HG03280 (cell line): Measurements from ENCODE around the gene SLC40A1.

Source experiments
- ATAC-seq: cut with Tn5 transposase; IDR thresholded peaks from one replicate; pipeline ENCODE4 v1.9.1; 2021; ENCODE audit warnings: mild to moderate bottlenecking, moderate library complexity; ENCODE audit not compliant: unreplicated experiment

SLC40A1 gene, protein sequence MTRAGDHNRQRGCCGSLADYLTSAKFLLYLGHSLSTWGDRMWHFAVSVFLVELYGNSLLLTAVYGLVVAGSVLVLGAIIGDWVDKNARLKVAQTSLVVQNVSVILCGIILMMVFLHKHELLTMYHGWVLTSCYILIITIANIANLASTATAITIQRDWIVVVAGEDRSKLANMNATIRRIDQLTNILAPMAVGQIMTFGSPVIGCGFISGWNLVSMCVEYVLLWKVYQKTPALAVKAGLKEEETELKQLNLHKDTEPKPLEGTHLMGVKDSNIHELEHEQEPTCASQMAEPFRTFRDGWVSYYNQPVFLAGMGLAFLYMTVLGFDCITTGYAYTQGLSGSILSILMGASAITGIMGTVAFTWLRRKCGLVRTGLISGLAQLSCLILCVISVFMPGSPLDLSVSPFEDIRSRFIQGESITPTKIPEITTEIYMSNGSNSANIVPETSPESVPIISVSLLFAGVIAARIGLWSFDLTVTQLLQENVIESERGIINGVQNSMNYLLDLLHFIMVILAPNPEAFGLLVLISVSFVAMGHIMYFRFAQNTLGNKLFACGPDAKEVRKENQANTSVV

DNA sequence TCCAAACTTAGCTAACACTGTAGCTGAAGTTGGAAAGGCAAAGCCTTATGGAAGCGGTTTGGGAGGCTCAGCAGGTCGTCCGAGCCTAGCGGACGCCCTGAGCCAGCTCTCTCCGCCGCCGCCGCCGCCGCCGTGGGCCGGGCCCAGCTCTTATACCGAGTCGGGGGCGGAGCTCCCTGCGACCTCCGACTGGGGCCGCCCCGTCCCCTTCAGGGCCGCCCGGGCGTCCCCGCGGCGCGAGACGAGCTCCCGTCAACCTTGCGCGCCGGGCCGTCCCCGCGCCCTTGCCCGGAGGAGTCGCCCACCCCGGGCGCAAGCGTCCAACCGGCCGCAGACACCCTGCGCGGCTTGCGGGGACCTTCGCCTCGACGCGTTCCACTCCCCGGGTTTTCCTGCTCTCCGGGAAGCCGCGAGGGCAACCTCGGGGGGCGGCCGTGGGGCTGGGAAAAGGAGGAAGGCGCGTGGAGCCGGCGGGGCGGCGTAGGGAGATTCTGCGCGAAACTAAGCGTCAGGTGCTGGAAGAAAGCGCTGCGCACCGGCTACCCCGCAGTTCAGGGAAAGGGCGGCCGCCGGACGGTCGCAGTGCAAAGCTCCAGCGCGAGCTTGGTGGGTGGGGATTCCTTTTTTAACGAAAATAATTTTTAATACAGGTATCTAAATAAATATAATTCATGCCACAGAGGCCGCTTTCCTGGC, at the start of gene SLC40A1:
Gene SLC40A1, minus strand, starts transcription at position 129 of the 696 bp plus-strand sequence. CDS start 326 bp downstream, outside the sequence.
- ATAC-seq, result peak; percentile 66

DNA sequence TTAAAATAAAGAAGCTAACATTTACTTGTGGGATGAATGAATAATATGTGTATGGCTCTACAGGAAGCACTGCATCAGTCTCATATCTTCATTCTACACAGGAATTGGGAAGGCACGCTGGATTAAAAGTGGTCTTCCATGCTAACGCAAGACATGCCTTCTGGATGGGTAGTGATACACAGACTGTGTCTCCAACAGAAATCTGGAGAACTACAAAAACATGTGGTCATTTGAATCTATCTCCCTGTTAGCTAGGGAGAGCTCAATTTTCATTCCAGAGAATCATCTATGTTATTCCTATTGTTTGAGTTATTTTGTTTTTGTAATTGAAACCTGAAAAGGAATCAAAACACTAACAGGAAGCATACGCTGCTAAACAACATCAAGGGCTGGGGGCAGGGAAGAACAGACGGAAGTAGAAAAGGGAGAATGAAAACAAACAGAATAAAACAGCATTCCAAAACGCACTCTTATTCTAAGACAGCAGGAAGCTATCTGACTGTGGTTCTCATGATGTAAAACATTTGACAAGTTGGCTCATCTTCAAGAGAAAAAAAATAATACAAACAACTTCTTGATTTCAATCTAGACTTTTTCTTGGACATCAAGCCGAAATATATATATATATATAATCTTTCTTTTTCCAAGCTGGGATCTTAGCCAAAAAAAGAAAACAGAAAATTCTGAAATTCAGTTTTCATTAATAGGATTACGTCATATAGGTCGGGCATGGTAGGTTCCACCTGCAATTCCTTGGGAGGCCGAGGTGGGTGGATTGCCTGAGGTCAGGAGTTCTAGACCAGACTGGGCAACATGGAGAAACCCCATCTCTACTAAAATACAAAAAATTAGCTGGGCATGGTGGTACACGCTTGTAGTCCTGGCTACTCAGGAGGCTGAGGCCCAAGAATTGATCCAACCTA, 49.2 kb upstream of the SLC40A1 start:
- no peak for ATAC-seq

DNA sequence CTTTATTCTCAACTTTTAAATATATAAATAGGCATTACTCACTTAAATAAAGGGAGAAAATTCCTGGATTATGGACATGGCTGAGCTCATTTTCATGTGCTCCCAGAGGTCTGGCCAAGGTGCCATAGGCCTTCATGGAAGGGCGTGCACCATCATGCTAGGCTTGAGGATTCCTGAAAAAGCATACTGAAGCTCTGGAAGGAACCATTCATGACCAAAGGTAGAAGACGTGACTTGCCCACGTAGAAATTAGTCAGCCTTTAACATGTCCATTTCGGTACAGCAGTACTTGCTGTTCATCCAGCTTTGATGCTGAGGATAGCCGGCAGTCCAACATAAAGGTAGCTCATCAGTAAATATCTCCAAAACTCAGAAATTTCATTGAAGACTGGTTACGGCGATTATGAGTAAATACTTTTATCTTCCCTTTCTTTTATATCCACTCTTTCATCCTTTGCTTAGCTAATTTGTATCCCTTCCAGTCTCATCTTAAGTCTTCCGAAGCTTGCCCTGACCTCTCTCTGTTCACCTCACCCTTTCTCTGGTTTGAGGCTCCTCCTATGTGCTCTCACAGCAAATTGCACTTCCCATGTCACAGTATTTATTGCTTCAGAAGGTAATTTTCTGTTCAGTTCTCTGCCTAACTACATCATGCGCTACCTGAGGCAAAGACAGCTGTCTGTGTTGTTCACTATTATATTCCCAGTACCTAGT, 48.4 kb upstream of the SLC40A1 start:
- ATAC-seq, result no peak

DNA sequence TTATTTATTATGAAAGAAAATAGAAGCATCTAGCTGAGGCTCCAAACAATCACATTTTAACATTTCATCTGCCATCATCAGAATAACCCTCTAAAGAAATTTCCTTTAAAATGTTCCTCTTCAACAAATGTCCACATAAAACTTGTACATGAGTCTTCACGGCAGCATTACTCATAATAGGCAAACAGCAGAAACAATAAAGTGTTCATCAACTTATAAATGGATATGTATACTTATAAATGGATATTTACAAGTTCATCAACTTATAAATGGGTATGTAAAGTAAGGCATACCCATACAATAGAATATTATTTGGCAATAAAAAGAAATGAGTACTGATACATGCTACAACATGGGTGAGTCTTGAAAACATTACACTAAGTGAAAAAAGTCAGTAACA, 47.2 kb upstream of the SLC40A1 start:
- no peak for ATAC-seq

DNA sequence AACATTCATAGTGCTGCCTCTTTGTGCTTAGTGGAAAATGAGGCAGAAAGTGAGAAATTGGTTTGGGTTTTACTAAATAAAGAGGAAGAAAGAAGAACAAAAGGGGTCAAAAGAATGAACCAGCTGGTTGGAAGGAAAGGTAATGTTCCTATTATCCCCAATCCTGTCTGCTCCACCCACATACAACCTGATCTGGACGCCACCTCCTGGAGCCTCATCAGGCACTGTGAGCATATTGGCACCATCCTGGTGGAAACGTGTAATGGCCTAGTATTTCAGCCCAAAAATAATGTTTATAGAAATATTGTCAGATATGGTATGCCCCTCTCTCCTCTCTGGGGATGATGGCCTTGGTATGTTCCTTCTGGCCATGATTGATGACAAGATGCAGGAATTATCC, 45.0 kb upstream of the SLC40A1 start:
- ATAC-seq, result no peak

DNA sequence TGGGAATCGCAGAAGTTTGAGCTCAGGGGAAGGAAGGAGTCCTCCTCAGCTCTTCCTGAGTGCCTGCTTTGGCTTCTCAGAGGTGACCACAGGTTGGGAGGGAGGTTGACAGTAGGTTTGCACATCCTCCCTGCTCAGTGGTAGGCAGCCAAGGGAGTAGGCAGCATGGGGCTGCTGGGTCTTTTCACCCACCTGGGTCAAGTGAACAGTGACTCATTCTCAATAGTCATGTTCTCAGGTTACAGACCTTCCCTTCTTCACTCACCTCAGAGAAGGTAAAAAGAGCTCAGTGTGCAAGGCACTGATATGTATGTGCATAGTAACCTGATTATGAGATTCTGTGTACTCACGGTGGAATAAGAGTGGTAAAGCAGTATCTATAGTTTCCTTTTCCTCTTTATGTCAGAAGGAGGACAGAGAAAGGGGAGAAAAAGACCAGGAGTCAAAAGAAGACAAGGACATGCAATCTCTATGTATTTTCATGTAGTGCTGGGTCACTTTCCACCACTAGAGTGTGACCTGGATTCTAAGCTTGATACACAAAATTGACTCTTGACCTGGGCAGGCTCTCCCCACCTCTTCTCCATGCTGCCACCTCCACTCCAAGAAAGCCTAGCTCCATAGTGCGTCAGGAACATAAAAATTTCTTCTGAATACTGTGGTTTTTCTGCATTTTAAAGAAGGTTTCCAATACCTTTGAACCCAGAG, 44.2 kb upstream of the SLC40A1 start:
- ATAC-seq, result no peak

DNA sequence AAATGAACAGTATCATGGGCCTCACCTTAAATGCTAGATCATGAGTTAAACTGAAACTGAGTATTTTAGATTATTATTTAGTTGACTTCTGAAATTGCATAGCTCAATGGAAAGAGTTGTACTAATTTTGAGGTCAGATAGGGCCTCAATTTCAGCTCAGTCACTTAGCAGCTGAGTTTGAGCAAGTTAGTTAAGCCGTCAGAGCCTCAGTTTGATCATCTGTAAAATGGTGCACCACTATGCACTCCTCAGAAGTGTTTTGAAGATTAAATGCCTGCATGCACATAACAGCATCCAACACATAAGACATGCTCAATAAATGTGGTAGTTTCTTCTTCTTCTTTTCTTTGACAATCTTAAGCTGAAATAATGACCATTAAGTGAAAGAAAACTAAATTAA, 42.5 kb upstream of the SLC40A1 start:
- no peak for ATAC-seq

DNA sequence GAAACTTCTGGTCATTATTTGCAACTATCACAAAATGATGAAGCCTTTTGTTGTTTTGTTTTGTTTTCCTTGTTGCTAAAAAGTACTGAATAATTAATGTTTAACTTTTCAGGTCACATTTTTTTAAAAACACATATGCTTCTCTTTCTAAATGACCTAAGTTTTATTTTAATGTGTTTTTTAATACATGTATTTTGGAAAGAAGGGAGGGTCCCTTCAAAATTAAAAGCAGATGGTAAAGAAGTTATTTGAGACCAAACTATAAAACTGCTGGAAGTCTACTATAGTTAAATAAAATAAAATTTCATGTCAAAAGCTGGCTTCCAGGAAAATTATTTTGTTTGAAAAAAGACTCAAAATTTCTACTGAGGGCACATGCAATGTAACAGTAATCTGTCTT, 41.2 kb upstream of the SLC40A1 start:
- ATAC-seq, result no peak

DNA sequence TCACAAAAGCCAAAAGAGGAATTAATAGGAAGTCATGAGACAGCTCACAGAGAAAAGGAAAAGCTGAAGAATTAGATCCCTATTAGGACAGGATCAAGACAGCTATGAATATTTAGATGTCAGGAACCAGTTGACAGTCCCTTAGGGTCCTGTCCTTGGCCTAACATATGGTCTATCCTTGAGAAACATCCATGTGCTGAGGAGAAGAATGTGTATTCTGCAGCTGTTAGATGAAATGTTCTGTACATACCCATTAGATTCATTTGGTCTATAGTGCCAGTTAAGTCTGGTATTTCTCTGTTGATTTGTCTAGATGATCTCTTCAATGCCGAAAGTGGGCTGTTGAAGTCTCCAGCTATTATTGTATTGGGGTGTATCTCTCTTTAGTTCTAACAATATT, 37.6 kb upstream of the SLC40A1 start:
- no peak for ATAC-seq

DNA sequence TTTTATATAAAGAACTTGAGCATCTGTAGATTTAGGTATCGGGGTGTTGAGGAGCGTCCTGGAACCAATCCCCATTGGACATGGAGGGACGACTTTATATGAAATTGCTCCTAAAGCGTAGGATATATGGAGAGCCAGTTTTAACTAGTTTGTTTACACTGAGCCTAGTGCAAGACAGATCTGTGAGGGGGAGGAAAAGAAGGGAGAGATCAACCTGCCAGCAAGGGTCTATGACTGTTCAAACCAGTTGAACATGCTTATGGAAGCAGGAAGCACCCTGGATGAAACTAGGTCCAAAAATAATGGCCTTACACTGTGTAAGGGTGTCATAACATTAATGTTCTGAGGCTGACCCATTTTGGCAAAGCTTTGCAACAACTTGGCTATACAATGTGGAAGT, 34.0 kb upstream of the SLC40A1 start:
- no peak for ATAC-seq

DNA sequence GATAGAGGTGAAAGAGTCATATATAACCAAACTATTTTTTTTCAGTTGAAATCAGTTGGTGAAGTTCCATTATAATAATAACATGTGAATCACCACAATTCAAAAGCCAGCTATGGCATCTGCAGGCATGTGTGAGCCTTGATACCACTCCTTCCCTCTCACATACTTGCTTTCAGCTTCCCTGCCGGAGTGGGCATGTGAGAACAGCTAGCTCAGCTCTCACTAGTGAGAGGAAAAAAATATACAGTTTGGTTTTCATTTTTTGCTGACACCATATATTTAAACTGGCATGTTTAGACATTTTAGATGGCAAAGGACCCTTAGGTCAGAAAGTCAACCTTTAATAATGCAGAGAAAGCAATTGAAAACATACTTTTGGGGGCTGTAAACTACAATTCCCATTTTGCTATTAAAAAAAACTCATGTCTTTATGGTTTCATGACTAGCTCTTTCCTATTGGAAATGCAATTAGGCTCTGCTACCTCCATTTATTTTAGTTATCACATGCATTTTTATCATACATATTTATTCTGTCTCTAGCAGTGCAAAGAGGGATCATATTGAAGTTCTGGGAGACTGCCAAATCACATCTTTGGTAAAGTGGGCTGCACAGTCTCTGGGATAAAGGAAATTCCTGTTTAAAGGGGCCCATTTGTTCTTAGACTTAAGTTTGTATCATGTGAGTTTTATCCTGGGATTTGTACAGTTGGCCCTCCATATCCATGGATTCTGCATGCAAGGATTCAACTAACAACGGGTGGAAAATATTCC, 33.2 kb upstream of the SLC40A1 start:
- no peak for ATAC-seq

DNA sequence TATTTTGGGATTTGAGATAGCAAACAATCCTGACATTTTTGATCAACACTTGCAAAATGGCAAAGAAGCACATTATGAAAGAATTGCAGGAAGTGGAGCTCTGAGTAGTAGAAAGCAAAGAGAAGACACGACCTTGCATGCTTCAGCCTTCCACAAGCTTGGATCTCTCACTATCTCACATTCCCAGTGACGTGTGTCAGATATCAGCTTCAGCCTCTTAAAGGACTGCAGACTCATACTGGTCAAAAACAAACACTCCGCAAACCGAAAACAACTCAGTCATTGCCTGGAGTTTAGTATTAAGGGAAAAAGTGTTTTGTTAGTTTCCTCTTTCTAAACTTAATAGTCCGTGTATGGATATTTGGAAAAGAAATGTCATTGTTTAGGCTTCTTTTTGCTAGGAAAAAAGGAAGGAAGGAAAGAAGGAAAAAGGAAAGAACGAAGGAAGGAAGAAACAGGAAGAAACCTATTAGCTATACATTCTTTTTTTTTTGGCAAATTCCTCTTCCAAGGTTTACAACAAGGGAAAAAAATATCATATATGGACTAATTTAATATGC, 32.6 kb upstream of the SLC40A1 start:
- no peak for ATAC-seq

DNA sequence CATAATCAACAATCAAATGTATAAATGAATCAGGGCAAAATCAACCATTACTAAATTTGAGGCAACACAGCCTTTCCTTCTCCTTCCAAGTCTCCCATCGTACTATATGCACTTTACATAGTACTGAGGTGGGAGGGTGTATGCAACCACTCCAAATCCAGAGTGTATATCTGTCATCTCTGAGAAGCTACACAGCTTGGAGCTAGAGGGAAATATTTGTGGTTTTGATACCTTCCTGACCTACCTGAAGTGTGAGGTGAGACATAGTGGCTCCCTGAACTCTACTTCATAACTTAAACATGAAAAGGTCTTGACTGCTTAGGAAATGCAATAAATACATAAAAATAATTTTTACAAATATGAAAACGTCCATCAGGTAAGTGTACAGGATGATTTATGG, 30.1 kb upstream of the SLC40A1 start:
- no peak for ATAC-seq

DNA sequence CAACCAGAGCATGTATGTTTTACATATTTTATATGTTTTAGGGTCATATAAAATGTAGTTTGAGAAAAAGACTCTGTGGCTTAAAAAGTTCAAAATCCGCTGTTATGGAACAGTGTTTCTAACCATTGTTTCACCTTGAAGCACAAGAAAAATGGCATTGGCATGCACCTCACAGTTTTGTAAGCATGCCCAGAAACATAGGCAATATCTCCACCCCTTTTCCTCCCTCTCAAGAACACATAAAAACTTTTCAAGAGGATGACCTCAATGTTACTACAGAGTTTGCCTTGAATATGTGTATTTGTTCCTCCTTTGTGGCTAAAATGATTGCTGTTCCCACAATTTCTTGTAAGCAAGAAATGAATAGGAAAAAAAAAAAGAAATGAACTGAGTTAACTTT, 29.3 kb upstream of the SLC40A1 start:
- ATAC-seq, result no peak

DNA sequence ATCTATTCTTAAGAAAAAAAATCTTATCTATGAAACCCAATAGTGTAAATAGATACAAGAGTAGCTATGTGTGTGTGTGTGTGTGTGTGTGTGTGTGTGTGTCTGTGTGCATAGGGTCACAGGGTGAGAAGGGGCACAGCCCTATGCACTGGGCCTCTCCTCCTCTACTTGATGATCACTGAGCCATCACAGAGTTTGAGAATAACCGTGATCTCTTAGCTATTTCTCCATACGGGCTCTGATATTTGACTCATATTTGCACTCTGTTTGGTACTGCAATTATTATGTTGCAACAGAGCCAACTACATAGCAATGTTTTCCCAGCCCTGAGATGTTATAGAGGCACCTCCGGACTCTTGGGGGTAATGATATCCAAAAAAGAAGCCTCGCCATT, 28.8 kb upstream of the SLC40A1 start:
- ATAC-seq, result no peak

DNA sequence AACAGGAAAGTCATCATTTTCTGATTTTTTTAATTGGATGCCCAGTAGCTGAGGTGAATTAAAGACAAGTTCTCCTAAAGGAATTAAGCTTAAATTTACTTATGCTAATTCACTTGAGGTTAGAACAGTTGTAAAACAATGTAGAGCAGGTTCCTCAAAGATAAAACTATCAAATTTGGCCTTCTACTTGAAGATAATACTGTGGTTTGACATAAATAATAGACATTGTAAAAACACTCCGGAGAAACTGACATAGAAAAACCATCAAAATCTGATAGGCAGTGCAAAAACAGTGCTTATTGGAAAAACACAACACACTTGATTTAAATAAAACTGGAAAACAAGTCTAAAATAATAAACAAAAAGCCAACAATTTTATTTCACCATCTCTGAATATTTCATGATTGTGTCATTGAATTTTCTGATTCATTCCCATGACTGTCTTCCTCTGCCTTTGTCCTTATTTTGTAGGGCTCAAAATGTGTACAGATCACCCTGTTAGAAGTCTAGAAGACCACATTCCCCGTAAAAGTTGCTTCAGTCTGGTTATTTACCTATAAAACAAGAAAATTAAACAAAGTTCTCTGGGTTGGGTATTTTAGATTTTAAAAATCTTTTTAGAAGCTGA, 28.3 kb upstream of the SLC40A1 start:
- no peak for ATAC-seq

DNA sequence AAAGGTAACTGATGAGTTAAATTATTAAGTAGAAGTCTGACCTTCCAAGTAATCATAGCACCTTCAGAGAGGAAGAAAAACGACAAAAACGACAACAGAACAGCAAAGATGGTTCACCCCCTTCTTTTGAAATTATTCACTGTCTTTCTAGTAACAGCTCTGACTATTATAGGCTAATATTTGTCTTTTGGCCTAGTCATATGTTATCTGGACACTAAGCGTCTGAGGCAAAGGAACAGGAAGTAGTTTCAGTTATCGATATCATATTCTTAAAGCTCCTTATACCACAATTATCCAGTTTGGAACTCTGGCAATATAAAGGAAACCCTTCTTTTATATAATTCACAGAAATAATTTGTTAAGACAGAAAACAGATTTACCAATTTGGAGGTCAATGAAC, 27.6 kb upstream of the SLC40A1 start:
- ATAC-seq, result no peak

DNA sequence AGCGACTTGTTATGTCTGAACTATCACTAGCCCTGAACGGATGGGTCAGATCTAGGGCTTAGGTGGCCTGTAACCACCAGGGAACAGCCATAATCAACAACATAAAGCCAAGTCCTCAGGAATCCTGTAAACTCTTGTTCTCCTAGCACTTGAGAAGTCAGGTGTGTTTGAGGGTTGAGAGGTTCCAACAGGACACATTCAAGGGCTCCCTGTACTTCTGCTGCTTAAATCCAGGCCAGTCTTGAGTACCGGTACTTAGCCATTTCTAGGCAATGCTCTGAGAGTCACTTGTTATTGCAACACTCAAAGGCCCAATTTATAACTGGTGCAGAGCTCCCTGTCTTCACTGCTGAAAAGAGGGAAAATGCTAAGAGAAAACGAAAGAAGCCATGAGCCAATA, 21.6 kb upstream of the SLC40A1 start:
- ATAC-seq, result no peak
